Astrocyte (in vitro differentiated cells and primary cell): ENCODE results near the gene MGMT. TPM values are rescaled to one million over a fixed set of nuclear protein-coding genes. Genes with fewer than 3 reads are reported as not detected.

ENCODE experiments used
- DNase-seq: peaks from one replicate; pipeline ENCODE4 v3.0.0-alpha.2; 2010; ENCODE audit warnings: low read depth
- FAIRE-seq: peaks from 2 replicates; lab custom pipeline; 2011; peaks lifted over from hg19 to GRCh38; lab: Jason Lieb, UNC
- H2AFZ ChIP-seq: 2 replicates; pipeline ENCODE4 v1.6.0; 2012; ENCODE audit warnings: low read depth, low read length, inconsistent platforms
- H3K27ac ChIP-seq: 2 replicates; pipeline ENCODE4 v1.5.1; 2011; ENCODE audit warnings: low read depth, low read length, inconsistent platforms
- H3K27me3 ChIP-seq: 2 replicates; pipeline ENCODE4 v1.6.0; 2011; ENCODE audit warnings: low read length, inconsistent platforms; ENCODE audit not compliant: insufficient read depth
- H3K36me3 ChIP-seq: 2 replicates; pipeline ENCODE4 v1.5.1; 2011; ENCODE audit warnings: low read length, inconsistent platforms; ENCODE audit not compliant: insufficient read depth
- H3K4me1 ChIP-seq: 2 replicates; pipeline ENCODE4 v1.5.1; 2011; ENCODE audit warnings: low read length, inconsistent platforms; ENCODE audit not compliant: insufficient read depth
- H3K4me2 ChIP-seq: 2 replicates; pipeline ENCODE4 v1.6.0; 2012; ENCODE audit warnings: low read length, inconsistent platforms
- H3K4me3 ChIP-seq: 2 replicates; pipeline ENCODE4 v1.5.1; 2011; ENCODE audit warnings: low read depth, mild to moderate bottlenecking, low read length, inconsistent platforms; ENCODE audit not compliant: insufficient read depth
- H3K79me2 ChIP-seq: 2 replicates; pipeline ENCODE4 v1.6.0; 2012; ENCODE audit warnings: mild to moderate bottlenecking, low read length, inconsistent platforms; ENCODE audit not compliant: insufficient read depth
- H3K9ac ChIP-seq: 2 replicates; pipeline ENCODE4 v1.6.0; 2012; ENCODE audit warnings: mild to moderate bottlenecking, low read length, inconsistent platforms
- H3K9me3 ChIP-seq: 2 replicates; pipeline ENCODE4 v1.5.1; 2012; ENCODE audit warnings: low read depth, mild to moderate bottlenecking, low read length, inconsistent platforms; ENCODE audit not compliant: insufficient read depth
- H4K20me1 ChIP-seq: 2 replicates; pipeline ENCODE4 v1.6.0; 2012; ENCODE audit warnings: low read length, inconsistent platforms; ENCODE audit not compliant: insufficient read depth
- H3K27ac Mint-ChIP-seq: one replicate; pipeline ENCODE4 v1.8.0; 2021; ENCODE audit warnings: mild to moderate bottlenecking, mixed read lengths; ENCODE audit not compliant: unreplicated experiment
- H3K27me3 Mint-ChIP-seq: one replicate; pipeline ENCODE4 v1.8.0; 2021; ENCODE audit warnings: low read depth, mixed read lengths; ENCODE audit not compliant: unreplicated experiment
- H3K36me3 Mint-ChIP-seq: one replicate; pipeline ENCODE4 v1.8.0; 2021; ENCODE audit warnings: low read depth, mixed read lengths; ENCODE audit not compliant: unreplicated experiment
- H3K4me1 Mint-ChIP-seq: one replicate; pipeline ENCODE4 v1.8.0; 2021; ENCODE audit warnings: low read depth, mixed read lengths; ENCODE audit not compliant: unreplicated experiment
- H3K4me3 Mint-ChIP-seq: one replicate; pipeline ENCODE4 v1.8.0; 2021; ENCODE audit warnings: mild to moderate bottlenecking, moderate library complexity, mixed read lengths; ENCODE audit not compliant: unreplicated experiment
- H3K9me3 Mint-ChIP-seq: one replicate; pipeline ENCODE4 v1.8.0; 2021; ENCODE audit warnings: mild to moderate bottlenecking, mixed read lengths; ENCODE audit not compliant: unreplicated experiment
- EZH2 ChIP-seq: IDR thresholded peaks from 2 replicates; pipeline ENCODE4 v1.6.1; 2012; ENCODE audit warnings: mild to moderate bottlenecking, low read length, inconsistent platforms; ENCODE audit not compliant: insufficient read depth
- total RNA-seq: library from RNA; stranded (reverse); gene quantifications from 2 replicates; pipeline ENCODE4 v1.2.1, GENCODE V29; 2021
- TF ChIP-seq, protein P1 (sequence below): IDR thresholded peaks from 2 replicates; pipeline ENCODE4 v1.5.1; 2011; ENCODE audit warnings: low read depth, mild to moderate bottlenecking, inconsistent platforms, low read length, moderate library complexity; ENCODE audit not compliant: insufficient read depth

Gene MGMT
- total RNA-seq, 1 donor from 2014 or later: 9.5 TPM

DNA sequence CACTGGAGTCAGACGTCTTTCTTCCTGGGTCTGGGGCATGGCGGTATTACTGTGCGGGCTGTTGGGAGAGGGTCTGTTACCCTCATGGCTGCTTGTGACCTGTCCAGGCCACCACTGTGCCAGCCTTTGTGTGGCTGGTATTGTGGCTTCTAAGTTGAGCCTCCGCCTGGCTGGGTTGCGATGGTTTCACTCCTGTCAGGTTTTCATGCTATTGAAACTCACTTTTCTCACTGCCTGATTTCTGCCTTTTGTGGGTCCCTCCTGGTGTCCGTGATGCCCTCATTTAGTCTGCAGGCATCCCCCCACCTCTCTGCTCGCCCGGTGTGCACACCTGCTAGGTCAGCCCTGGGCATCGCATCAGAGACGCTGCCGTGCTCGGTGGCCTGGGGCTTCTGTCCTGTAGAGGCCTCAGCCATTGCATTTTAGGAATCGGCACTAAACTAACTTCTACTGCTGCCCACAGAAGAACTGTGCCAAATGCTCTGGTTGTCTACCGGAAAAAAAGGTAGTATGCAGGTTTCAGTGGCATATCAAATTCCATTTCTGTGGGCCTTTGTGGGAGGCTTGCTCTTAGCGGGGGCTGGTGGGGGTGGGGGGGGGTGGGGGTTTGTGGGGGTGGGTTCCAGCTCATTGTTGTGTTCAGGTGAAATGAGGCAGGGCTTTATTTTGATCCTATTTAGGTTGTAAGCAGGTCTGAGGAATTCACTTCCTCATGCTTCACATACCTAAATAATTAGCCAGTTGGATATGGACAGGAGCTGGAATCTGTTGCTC, 64.3 kb downstream of the MGMT start:
- H3K9ac ChIP-seq: no peak overlapping the region
- no peaks in the 10 kb centered on the region for H3K79me2 ChIP-seq
- Mint-ChIP-seq H3K36me3 (peaks cover 9% of the 10 kb centered on the region), H3K27me3 (peaks cover 3% of the 10 kb centered on the region), H3K4me3 (no peak overlapping the region), H3K4me1 (peaks cover 11% of the 10 kb centered on the region), H3K9me3 (peaks cover 4% of the 10 kb centered on the region), H3K27ac (peak overlapping the region; percentile 85)
- H3K4me2 ChIP-seq: peak overlapping the region; percentile 82
- H3K36me3 ChIP-seq: no peaks in the 10 kb centered on the region
- no peak overlapping the region for H3K27ac ChIP-seq
- TF ChIP-seq EZH2: no peak
- TF ChIP-seq, protein P1, sequence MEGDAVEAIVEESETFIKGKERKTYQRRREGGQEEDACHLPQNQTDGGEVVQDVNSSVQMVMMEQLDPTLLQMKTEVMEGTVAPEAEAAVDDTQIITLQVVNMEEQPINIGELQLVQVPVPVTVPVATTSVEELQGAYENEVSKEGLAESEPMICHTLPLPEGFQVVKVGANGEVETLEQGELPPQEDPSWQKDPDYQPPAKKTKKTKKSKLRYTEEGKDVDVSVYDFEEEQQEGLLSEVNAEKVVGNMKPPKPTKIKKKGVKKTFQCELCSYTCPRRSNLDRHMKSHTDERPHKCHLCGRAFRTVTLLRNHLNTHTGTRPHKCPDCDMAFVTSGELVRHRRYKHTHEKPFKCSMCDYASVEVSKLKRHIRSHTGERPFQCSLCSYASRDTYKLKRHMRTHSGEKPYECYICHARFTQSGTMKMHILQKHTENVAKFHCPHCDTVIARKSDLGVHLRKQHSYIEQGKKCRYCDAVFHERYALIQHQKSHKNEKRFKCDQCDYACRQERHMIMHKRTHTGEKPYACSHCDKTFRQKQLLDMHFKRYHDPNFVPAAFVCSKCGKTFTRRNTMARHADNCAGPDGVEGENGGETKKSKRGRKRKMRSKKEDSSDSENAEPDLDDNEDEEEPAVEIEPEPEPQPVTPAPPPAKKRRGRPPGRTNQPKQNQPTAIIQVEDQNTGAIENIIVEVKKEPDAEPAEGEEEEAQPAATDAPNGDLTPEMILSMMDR: no peak
- no peaks in the 10 kb centered on the region for H3K9me3 ChIP-seq
- no peak overlapping the region for H2AFZ ChIP-seq
- H4K20me1 ChIP-seq: peaks cover 57% of the 10 kb centered on the region
- H3K27me3 ChIP-seq: peaks cover 4% of the 10 kb centered on the region
- H3K4me3 ChIP-seq: no peak overlapping the region
- peaks cover 9% of the 10 kb centered on the region for H3K4me1 ChIP-seq
- FAIRE-seq: peak; percentile 90
- DNase-seq: peak; percentile 71

DNA sequence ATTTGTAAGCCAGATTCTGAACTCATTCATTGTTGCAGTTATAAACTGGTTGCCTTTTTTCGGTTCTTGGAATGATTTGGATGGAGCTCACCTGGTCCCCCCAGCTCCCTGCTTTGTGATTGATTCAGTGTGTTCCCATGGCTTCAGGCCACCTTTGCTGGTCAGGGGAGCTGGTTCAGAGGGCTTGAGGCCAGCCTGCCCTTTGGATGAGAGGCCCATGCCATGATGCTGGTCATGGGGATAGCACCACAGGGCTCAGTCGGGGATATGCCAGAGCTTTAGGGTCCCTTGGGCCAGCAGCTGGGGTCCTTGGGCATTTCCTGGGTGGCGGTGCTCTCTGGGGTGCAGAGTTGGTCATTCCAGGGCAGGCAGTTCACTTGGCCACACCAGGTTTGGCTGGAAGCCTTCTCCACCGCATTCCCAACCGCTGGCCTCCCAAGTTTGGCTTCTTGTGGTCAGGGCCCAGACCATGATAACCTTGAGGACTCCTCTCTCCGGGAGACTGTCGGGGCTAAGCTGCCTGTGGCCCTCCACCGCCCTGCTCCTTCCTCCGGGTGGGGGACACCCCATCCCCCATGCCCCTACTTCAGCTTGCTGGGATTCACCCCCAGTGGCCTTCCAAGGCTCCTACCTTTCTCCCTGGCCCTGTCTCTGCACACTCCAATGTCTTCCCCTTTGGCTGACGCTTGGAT, 65.1 kb downstream of the MGMT start:
- peaks cover 12% of the 10 kb centered on the region for H3K36me3 Mint-ChIP-seq
- H3K27ac Mint-ChIP-seq: no peak overlapping the region
- H3K4me1 ChIP-seq: peaks cover 9% of the 10 kb centered on the region
- FAIRE-seq (no peak), DNase-seq (peak; percentile 43)
- no peak overlapping the region for H3K27ac ChIP-seq
- H3K4me1 Mint-ChIP-seq: peaks cover 11% of the 10 kb centered on the region
- no peak overlapping the region for H3K4me3 ChIP-seq
- H3K79me2 ChIP-seq: no peaks in the 10 kb centered on the region
- peaks cover 4% of the 10 kb centered on the region for H3K9me3 Mint-ChIP-seq
- peaks cover 51% of the 10 kb centered on the region for H4K20me1 ChIP-seq
- TF ChIP-seq, protein P1: no peak
- no peak for TF ChIP-seq EZH2
- H3K27me3 Mint-ChIP-seq: peaks cover 3% of the 10 kb centered on the region
- H3K9me3 ChIP-seq: no peaks in the 10 kb centered on the region
- peaks cover 4% of the 10 kb centered on the region for H3K27me3 ChIP-seq
- H3K9ac ChIP-seq: no peak overlapping the region
- H3K4me2 ChIP-seq: peak overlapping the region; percentile 82
- H2AFZ ChIP-seq: no peak overlapping the region
- H3K4me3 Mint-ChIP-seq: no peak overlapping the region
- no peaks in the 10 kb centered on the region for H3K36me3 ChIP-seq
